Transverse colon (tissue), 4 donors: ENCODE data around the gene FAT3.

Experiments
- CTCF ChIP-seq, 5 experiments: fragments of 200-600 bp in 3 of 5; fragments of 450-650 bp in 2 of 5; sonication (generic) in 3 of 5; IDR thresholded peaks; 1 replicate in 2 of 5; 2 replicates in 3 of 5; pipeline ENCODE4 v1.5.1; 2016 to 2017; ENCODE audit warnings: antibody characterized with exemption in 5 of 5, inconsistent platforms in 3 of 5, mild to moderate bottlenecking in 2 of 5, moderate library complexity in 1 of 5
- POLR2AphosphoS5 ChIP-seq, 3 donors: sonication (generic); formaldehyde crosslinking; IDR thresholded peaks; one replicate each; pipeline ENCODE4 v1.6.1; 2016; ENCODE audit warnings: antibody characterized with exemption in 3 of 3

GRCh38 chr11:92190535-92191206, 33.9 kb upstream of the FAT3 start:
- TF ChIP-seq POLR2AphosphoS5 (IDR thresholded peaks at IDR 0.05) (no peak), CTCF (IDR thresholded peaks at IDR 0.05) (no peak)
